A549 (cell line): Measurements from ENCODE around the gene VCL. TPM values are rescaled to one million over a fixed set of nuclear protein-coding genes. Genes with fewer than 3 reads are reported as not detected.

Source experiments
- ATAC-seq, 2 experiments: fragments of 200-7000 bp in 1 of 2; fragments of >200 bp in 1 of 2; cut with Nextera tagmentation in 1 of 2; cut with Tn5 transposase in 1 of 2; 3 replicates each; pipeline versions ENCODE4 v1.8.0 to v1.9.1; 2018 to 2020; ENCODE audit warnings: mild to moderate bottlenecking in 1 of 2, moderate library complexity in 1 of 2
- CTCF ChIA-PET: fragments of 300-600 bp; sonication (Branson Sonifier 250); formaldehyde crosslinking; extraction: SDS; loops from one replicate; lab custom pipeline; 2021; ENCODE audit warnings: antibody characterized with exemption, inconsistent platforms; lab: Yijun Ruan, JAX
- POLR2A ChIA-PET: fragments of 350-600 bp; formaldehyde crosslinking; extraction: SDS; loops from one replicate; lab custom pipeline; 2021; ENCODE audit warnings: antibody characterized with exemption, inconsistent platforms; lab: Yijun Ruan, JAX
- DNase-seq, 2 experiments: peaks; one replicate each; pipeline versions ENCODE4 v3.0.0 to v3.0.0-alpha.2; 2011 to 2016; ENCODE audit warnings: low read depth in 1 of 2, low spot score in 1 of 2
- FAIRE-seq: peaks from 2 replicates; lab custom pipeline; 2011; peaks lifted over from hg19 to GRCh38; lab: Jason Lieb, UNC
- H3K27ac ChIP-seq, 2 experiments: fragments of >200 bp; sonication (Bioruptor Twin); formaldehyde crosslinking; 3 replicates each; pipeline ENCODE4 v1.5.1; 2016 to 2017
- H3K4me1 ChIP-seq: fragments of >200 bp; sonication (Bioruptor Twin); formaldehyde crosslinking; 3 replicates; pipeline ENCODE4 v1.6.1; 2016
- H3K4me2 ChIP-seq: fragments of >200 bp; sonication (Bioruptor Twin); formaldehyde crosslinking; 3 replicates; pipeline ENCODE4 v1.6.1; 2016
- H3K4me3 ChIP-seq: fragments of >200 bp; sonication (Bioruptor Twin); formaldehyde crosslinking; 3 replicates; pipeline ENCODE4 v1.5.1; 2016
- H3K9me3 ChIP-seq: fragments of >200 bp; sonication (Bioruptor Twin); formaldehyde crosslinking; 3 replicates; pipeline ENCODE4 v1.6.1; 2016
- ATOH8 ChIP-seq: fragments of 250-450 bp; sonication (Bioruptor Pico); IDR thresholded peaks from 2 replicates; pipeline ENCODE4 v1.5.0; 2020; ENCODE audit warnings: low read depth, mild to moderate bottlenecking, moderate library complexity
- CBX2 ChIP-seq: fragments of 200-600 bp; sonication (generic); IDR thresholded peaks from 2 replicates; pipeline ENCODE4 v1.6.1; 2016; ENCODE audit warnings: low read depth, mild to moderate bottlenecking, borderline replicate concordance
- CBX8 ChIP-seq: fragments of 200-600 bp; sonication (generic); IDR thresholded peaks from 2 replicates; pipeline ENCODE4 v1.6.1; 2016
- CEBPB ChIP-seq, 2 experiments: fragments of >200 bp in 1 of 2; sonication (Bioruptor Twin) in 1 of 2; formaldehyde crosslinking in 1 of 2; IDR thresholded peaks; 2 replicates each; pipeline ENCODE4 v1.6.1; 2012 to 2016
- E2F6 ChIP-seq: IDR thresholded peaks from 2 replicates; pipeline ENCODE4 v1.6.1; 2012; ENCODE audit warnings: low read depth, borderline replicate concordance
- EHMT2 ChIP-seq: fragments of 200-600 bp; sonication (generic); IDR thresholded peaks from 2 replicates; pipeline ENCODE4 v1.6.1; 2016; ENCODE audit warnings: antibody characterized with exemption, low read depth, mild to moderate bottlenecking, moderate library complexity
- ESRRA ChIP-seq: fragments of 150-350 bp; IDR thresholded peaks from 2 replicates; pipeline ENCODE4 v1.6.1; 2014; ENCODE audit warnings: mild to moderate bottlenecking, low read length, borderline replicate concordance
- FOSB ChIP-seq: fragments of 250-450 bp; sonication (Bioruptor Pico); IDR thresholded peaks from 2 replicates; pipeline ENCODE4 v1.5.0; 2020; ENCODE audit warnings: mild to moderate bottlenecking, moderate library complexity
- FOSL2 ChIP-seq, 2 experiments: fragments of 450-650 bp in 1 of 2; fragments of >200 bp in 1 of 2; sonication (Bioruptor Twin) in 1 of 2; formaldehyde crosslinking; IDR thresholded peaks; 2 replicates each; pipeline versions ENCODE4 v1.5.0 to v1.6.1; 2016 to 2020; ENCODE audit warnings: mild to moderate bottlenecking in 1 of 2, moderate library complexity in 1 of 2
- FOXS1 ChIP-seq: fragments of 250-450 bp; sonication (Bioruptor Pico); IDR thresholded peaks from 2 replicates; pipeline ENCODE4 v1.5.0; 2020; ENCODE audit warnings: mild to moderate bottlenecking, moderate library complexity
- HOXA7 ChIP-seq: fragments of 250-450 bp; sonication (Bioruptor Pico); IDR thresholded peaks from 2 replicates; pipeline ENCODE4 v1.5.0; 2020; ENCODE audit warnings: mild to moderate bottlenecking, moderate library complexity
- HOXB13 ChIP-seq: fragments of 250-450 bp; sonication (Bioruptor Pico); IDR thresholded peaks from 2 replicates; pipeline ENCODE4 v1.5.0; 2020; ENCODE audit warnings: low read depth, mild to moderate bottlenecking, moderate library complexity
- JUNB ChIP-seq: fragments of >200 bp; sonication (Bioruptor Twin); formaldehyde crosslinking; IDR thresholded peaks from 2 replicates; pipeline ENCODE4 v1.6.1; 2016
- KDM1A ChIP-seq: fragments of 200-600 bp; sonication (generic); IDR thresholded peaks from 2 replicates; pipeline ENCODE4 v1.6.1; 2016; ENCODE audit warnings: low read depth, mild to moderate bottlenecking
- MAX ChIP-seq: IDR thresholded peaks from 2 replicates; pipeline ENCODE4 v1.6.1; 2012
- MYC ChIP-seq: IDR thresholded peaks from 2 replicates; pipeline ENCODE4 v1.6.1; 2012; ENCODE audit warnings: mild to moderate bottlenecking, inconsistent platforms, low read length, improper control_type of control experiment, borderline replicate concordance
- NFE2L2 ChIP-seq: fragments of 150-350 bp; conservative IDR thresholded peaks from 2 replicates; pipeline ENCODE4 v1.6.1; 2014; ENCODE audit warnings: low read length
- NR3C1 ChIP-seq: fragments of >200 bp; sonication (Bioruptor Twin); formaldehyde crosslinking; IDR thresholded peaks from 3 replicates; pipeline ENCODE4 v1.6.1; 2017
- POLR2A ChIP-seq: IDR thresholded peaks from 2 replicates; pipeline ENCODE4 v1.6.1; 2012; ENCODE audit warnings: mild to moderate bottlenecking, low read length
- POLR2AphosphoS2 ChIP-seq: conservative IDR thresholded peaks from 2 replicates; pipeline ENCODE4 v1.6.1; 2012; ENCODE audit warnings: low read length, improper control_type of control experiment, inconsistent platforms
- RARB ChIP-seq: fragments of 250-450 bp; sonication (Bioruptor Pico); IDR thresholded peaks from 2 replicates; pipeline ENCODE4 v1.8.0; 2021; ENCODE audit warnings: mild to moderate bottlenecking, moderate library complexity
- REST ChIP-seq: fragments of 200-600 bp; sonication (generic); IDR thresholded peaks from 2 replicates; pipeline ENCODE4 v1.6.1; 2016; ENCODE audit warnings: antibody characterized with exemption, mild to moderate bottlenecking, moderate library complexity
- TFCP2L1 ChIP-seq: fragments of 250-450 bp; sonication (Bioruptor Pico); IDR thresholded peaks from 2 replicates; pipeline ENCODE4 v1.5.0; 2021; ENCODE audit warnings: mild to moderate bottlenecking
- TP53 ChIP-seq: fragments of 250-450 bp; sonication (Bioruptor Pico); IDR thresholded peaks from 2 replicates; pipeline ENCODE4 v1.5.0; 2021; ENCODE audit warnings: mild to moderate bottlenecking, moderate library complexity
- USF2 ChIP-seq: fragments of 450-650 bp; IDR thresholded peaks from 2 replicates; pipeline ENCODE4 v1.6.1; 2014; ENCODE audit warnings: antibody characterized with exemption
- ZC3H11A ChIP-seq: fragments of 450-650 bp; IDR thresholded peaks from 2 replicates; pipeline ENCODE4 v1.6.1; 2014; ENCODE audit warnings: antibody characterized with exemption, mild to moderate bottlenecking
- WGBS: methylation state at CpG from one replicate; pipeline ENCODE4 v1.1.6; 2017; ENCODE audit errors: missing lambda C conversion rate; 5-methylcytosine and 5-hydroxymethylcytosine counted together
- polyA plus RNA-seq, 4 experiments: library from polyadenylated mRNA; depleted of rRNA in 3 of 4; stranded (reverse); fragments of >200 nt; fragmentation: RNase III in 1 of 4; extraction: RNeasy Plus Mini Kit Qiagen cat#74134 plus additional on column Dnase treatment in 1 of 4; gene quantifications; 2 replicates in 3 of 4; 3 replicates in 1 of 4; pipeline ENCODE4 v1.2.3, GENCODE V29; 2011 to 2017

Gene VCL
- polyA plus RNA-seq, 2 of the 4 experiments (the other 2 are of a cell fraction): 101 to 112 TPM

DNA sequence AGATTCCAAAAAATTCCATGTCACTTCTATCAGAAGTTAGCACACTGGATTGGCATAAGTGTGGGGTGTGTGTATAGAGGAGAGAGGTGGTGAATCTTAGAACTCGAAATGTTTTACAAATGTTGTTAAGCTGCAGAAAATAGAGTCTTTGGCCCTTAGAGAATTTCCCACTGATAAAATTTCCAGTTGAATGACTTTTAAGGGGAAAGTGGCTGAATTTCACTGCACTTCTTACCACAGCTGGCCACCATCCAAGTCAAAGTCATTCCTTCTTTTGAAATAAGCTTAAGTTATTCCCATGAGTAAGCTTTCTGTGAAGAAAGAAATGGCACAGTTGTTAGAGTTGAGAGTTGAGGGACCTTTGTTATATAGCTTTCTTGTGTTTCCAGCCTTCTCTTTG lies 13.9 kb downstream of the VCL start:
- H3K27ac ChIP-seq: peak overlapping the region; percentile 43 to 80
- ChIA-PET CTCF (interaction anchor here (0.8 to 5.9 kb wide), 10 partner anchors 12 to 126 kb away, joined by 3 to 32 read pairs (median 4); partner anchors contain the start of gene VCL), POLR2A (interaction anchor here (1.0 to 1.3 kb wide), 3 partner anchors 11 to 46 kb away, joined by 4 to 6 read pairs (median 4); partner anchors contain the start of gene VCL)
- 47% methylated on average over 1 of the region's 1 CpG for WGBS
- no peak overlapping the region for H3K4me3 ChIP-seq
- peak in 1 of 2 experiments; percentile 46 for DNase-seq
- peak overlapping the region; percentile 62 for H3K4me2 ChIP-seq
- TF ChIP-seq FOSL2 (IDR thresholded peaks at IDR 0.05) (no peak), FOSL2 (CRISPR knock-in tag; IDR thresholded peaks at IDR 0.05) (no peak), MYC (no peak), FOSB (no peak), NFE2L2 (no peak), JUNB (no peak), TFCP2L1 (CRISPR knock-in tag) (no peak), ATOH8 (no peak), ESRRA (no peak), CEBPB (IDR thresholded peaks at IDR 0.05) (no peak), USF2 (no peak), FOXS1 (no peak), KDM1A (no peak), HOXB13 (CRISPR knock-in tag) (no peak)
- TF ChIP-seq, all 56 proteins: peak for 0
- ATAC-seq (peak; percentile 16 to 30; a peak in 4 of 6 replicates), FAIRE-seq (no peak)
- no peaks in the 10 kb centered on the region for H3K9me3 ChIP-seq
- H3K4me1 ChIP-seq: peaks cover 60% of the 10 kb centered on the region

GRCh38 chr10:74012480-74012879 lies 14.6 kb downstream of the VCL start:
- Histone ChIP-seq H3K27ac (peak overlapping the region; percentile 43 to 80; a peak in 5 of 6 replicates), H3K4me2 (peak overlapping the region; percentile 62), H3K9me3 (no peaks in the 10 kb centered on the region), H3K4me1 (peaks cover 55% of the 10 kb centered on the region), H3K4me3 (no peak overlapping the region)
- CTCF ChIA-PET: interaction anchor here (0.8 to 5.9 kb wide), 7 partner anchors 11 to 126 kb away, joined by 3 to 32 read pairs (median 5); partner anchors contain the start of gene VCL
- WGBS: 60% methylated on average over 2 of the region's 2 CpGs
- no peak for TF ChIP-seq USF2
- no peak for TF ChIP-seq JUNB
- no peak for TF ChIP-seq CBX2
- no peak for TF ChIP-seq TP53 (CRISPR knock-in tag)
- TF ChIP-seq POLR2AphosphoS2: no peak
- TF ChIP-seq MAX: no peak
- TF ChIP-seq ZC3H11A: no peak
- POLR2A ChIA-PET: interaction anchor here (0.6 to 1.0 kb wide), 2 partner anchors 12 to 46 kb away, joined by 3 to 4 read pairs; no protein-coding TSS in a partner anchor
- no peak for FAIRE-seq
- ATAC-seq: peak in 1 of 2 experiments; percentile 39; a peak in 3 of 6 replicates
- DNase-seq: no peak

DNA sequence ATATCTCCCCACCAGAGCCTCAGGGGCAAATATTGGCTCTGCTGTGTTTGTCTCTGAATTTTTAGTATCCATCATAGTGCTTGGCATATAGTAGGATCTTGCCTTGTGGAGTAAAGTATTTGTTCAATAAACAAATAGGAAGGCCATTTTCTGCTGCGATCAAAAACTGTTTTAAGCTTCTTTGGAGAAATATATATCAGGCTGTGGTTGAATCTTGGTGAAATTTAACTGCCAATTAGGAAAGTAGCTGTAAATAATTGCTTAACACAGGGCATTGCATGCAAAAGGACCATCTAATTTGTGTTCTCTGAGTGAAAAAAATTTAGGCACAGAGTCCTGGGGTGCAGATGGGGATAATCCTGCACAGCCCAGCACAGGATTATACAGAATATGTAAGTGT lies 15.1 kb downstream of the VCL start:
- H3K4me3 ChIP-seq: no peak overlapping the region
- TF ChIP-seq E2F6: no peak
- no peak for TF ChIP-seq HOXA7
- no peak for TF ChIP-seq POLR2A
- no peak for TF ChIP-seq EHMT2
- TF ChIP-seq NR3C1: no peak
- no peak for TF ChIP-seq REST
- TF ChIP-seq CBX8: no peak
- no peak for TF ChIP-seq RARB
- TF ChIP-seq, all 56 proteins: peak for 0
- CTCF ChIA-PET: interaction anchor here (1.8 to 5.9 kb wide), 3 partner anchors 13 to 127 kb away, joined by 5 to 32 read pairs (median 17); partner anchors contain the start of gene VCL
- H3K9me3 ChIP-seq: no peaks in the 10 kb centered on the region
- ATAC-seq: no peak
- 76% methylated on average over 1 of the region's 1 CpG for WGBS
- peak overlapping the region; percentile 43 to 80; a peak in 4 of 6 replicates for H3K27ac ChIP-seq
- peak overlapping the region; percentile 62 for H3K4me2 ChIP-seq
- H3K4me1 ChIP-seq: peaks cover 51% of the 10 kb centered on the region
- DNase-seq: no peak
- POLR2A ChIA-PET: interaction anchor here (0.6 kb wide), 1 partner anchor 13 kb away, joined by 3 read pairs; no protein-coding TSS in a partner anchor
- peak; percentile 23 for FAIRE-seq
